ENCODE data around the gene ZNF678. TPM values are rescaled to one million over a fixed set of nuclear protein-coding genes. Genes with fewer than 3 reads are reported as not detected.

Gene ZNF678
- total and polyA plus RNA-seq, 2 of the 8 experiments (the other 6 are each of a cell fraction or from before 2014, with no cell fraction given): 6.9 to 28.3 TPM

GRCh38 chr1:227547310-227548118 is 15.8 kb upstream of the ZNF678 start:
- Histone ChIP-seq H3K23me2 (ENCODE audit: low read depth, low read length) (no peaks in the 10 kb centered on the region), H3K79me2 (ENCODE audit: control insufficient read depth in 1 of 2, insufficient read depth in 2 of 2, low read length in 2 of 2) (no peaks in the 10 kb centered on the region), H3K14ac (ENCODE audit: insufficient read length) (no peak overlapping the region), H2AK5ac (ENCODE audit: low read depth, low read length) (no peak overlapping the region), H3K9me3 (ENCODE audit: insufficient read depth in 2 of 2, low read depth in 1 of 2, low read length in 1 of 2) (peaks cover 4 to 21% of the 10 kb centered on the region in 2 experiments; a peak in 2 of 4 replicates), H3K4me1 (replicated peaks in 1 of 4; ENCODE audit: control insufficient read depth in 3 of 4, insufficient read depth in 4 of 4, low read length in 3 of 4) (peaks cover 0 to 6% (median 0%) of the 10 kb centered on the region in 4 experiments; a peak in 1 of 7 replicates), H3K23ac (ENCODE audit: insufficient read length) (no peak overlapping the region), H3K4me2 (ENCODE audit: insufficient read depth in 1 of 2, low read depth in 2 of 2, low read length in 2 of 2) (no peak overlapping the region), H3K56ac (replicated peaks; ENCODE audit: insufficient read length, low read depth, low read length) (no peak overlapping the region), H3K4ac (replicated peaks; ENCODE audit: insufficient read length, low read depth, low read length) (no peak overlapping the region), H3K36me3 (ENCODE audit: control insufficient read depth in 2 of 4, insufficient read depth in 4 of 4, low read length in 3 of 4) (no peaks in the 10 kb centered on the region), H3K79me1 (ENCODE audit: low read depth, low read length) (no peaks in the 10 kb centered on the region), H2AFZ (ENCODE audit: low read length) (no peak overlapping the region), H3K4me3 (ENCODE audit: extremely low read depth in 1 of 4, insufficient read depth in 2 of 4, low read depth in 3 of 4, low read length in 4 of 4) (no peak overlapping the region), H4K8ac (ENCODE audit: extremely low read depth, insufficient read depth, low read length) (no peak overlapping the region), H2BK120ac (replicated peaks; ENCODE audit: low read depth, low read length) (no peak overlapping the region), H2BK15ac (ENCODE audit: low read length) (no peak overlapping the region), H4K91ac (replicated peaks; ENCODE audit: insufficient read length, low read length) (no peak overlapping the region), H3K9ac (replicated peaks in 1 of 4; ENCODE audit: extremely low read depth in 1 of 4, low read depth in 3 of 4, low read length in 3 of 4) (no peak overlapping the region), H2BK12ac (ENCODE audit: low read depth, low read length) (no peak overlapping the region), H2BK5ac (ENCODE audit: low read depth, low read length) (no peak overlapping the region), H4K5ac (ENCODE audit: insufficient read length, low read depth, low read length) (no peak overlapping the region), H3K27ac (ENCODE audit: low read depth, low read length) (no peak overlapping the region), H3K27me3 (replicated peaks in 1 of 4; ENCODE audit: control insufficient read depth in 3 of 4, extremely low read depth in 1 of 4, insufficient read depth in 3 of 4, low read length in 3 of 4) (no peaks in the 10 kb centered on the region), H4K20me1 (replicated peaks in 1 of 2; ENCODE audit: control insufficient read depth in 1 of 2, insufficient read depth in 2 of 2, low read length in 2 of 2) (no peaks in the 10 kb centered on the region), H3K18ac (ENCODE audit: extremely low read depth, low read length) (no peak overlapping the region), H2BK20ac (ENCODE audit: low read length) (no peak overlapping the region)
- no peak for DNase-seq (ENCODE audit: low read depth in 1 of 2, low spot score in 2 of 2)
- CTCF ChIA-PET (ENCODE audit: partially characterized antibody): no interaction called here
- WGBS, 2 experiments (ENCODE audit: extremely low coverage in 1 of 2, insufficient coverage in 1 of 2, insufficient read length in 1 of 2, insufficient replicate concordance in 2 of 2, low coverage in 1 of 2, low lambda C conversion rate in 2 of 2, missing lambda C conversion rate in 1 of 2): 90% methylated on average over 7 of the region's 8 CpGs; no CpG with 5 or more reads in 1 of the 2 experiments
- FAIRE-seq: no peak
- no peak for TF ChIP-seq JUN (IDR thresholded peaks at IDR 0.05; ENCODE audit: low read depth, low read length)
- TF ChIP-seq RBBP5 (IDR thresholded peaks at IDR 0.05; ENCODE audit: borderline replicate concordance, low read depth, low read length): no peak
- no peak for TF ChIP-seq TAF7 (optimal IDR thresholded peaks at IDR 0.05; ENCODE audit: borderline replicate concordance, low read depth, low read length)
- no peak for TF ChIP-seq SAP30 (IDR thresholded peaks at IDR 0.05; ENCODE audit: insufficient read depth, insufficient replicate concordance, low read length)
- no peak for TF ChIP-seq CTBP2 (IDR thresholded peaks at IDR 0.05; ENCODE audit: borderline replicate concordance, insufficient read depth, insufficient read length, low read length)
- TF ChIP-seq HDAC6 (IDR thresholded peaks at IDR 0.05; ENCODE audit: low read depth, low read length): no peak
- no peak for TF ChIP-seq ASH2L (IDR thresholded peaks at IDR 0.05; ENCODE audit: low read length)
- TF ChIP-seq BACH1 (IDR thresholded peaks at IDR 0.05; ENCODE audit: low read length): no peak
- POLR2A ChIA-PET (ENCODE audit: partially characterized antibody): no interaction called here

Data from H1 (cell line).